ENCODE data around the gene MAP3K9. TPM values are rescaled to one million over a fixed set of nuclear protein-coding genes. Genes with fewer than 3 reads are reported as not detected.

MAP3K9 gene
- total RNA-seq, 2 experiments from 2014 or later, result 4.2 to 6.4 TPM

- BruUV-seq (replicated peaks), result no TSS peak
- intact Hi-C loops (cut with micrococcal nuclease; ENCODE audit: unreplicated experiment), result no loop called here
- Histone ChIP-seq H2AFZ (ENCODE audit: low read length) (no peak overlapping the region), H3K4me2 (ENCODE audit: low read length) (no peak overlapping the region), H3K9me3 (ENCODE audit: low read length) (no peaks in the 10 kb centered on the region), H3K4me3 (ENCODE audit: low read depth, low read length, poor library complexity, severe bottlenecking) (no peak overlapping the region), H4K20me1 (ENCODE audit: insufficient read depth, low read length) (no peaks in the 10 kb centered on the region), H3K79me2 (ENCODE audit: insufficient read depth, low read depth, low read length) (no peaks in the 10 kb centered on the region), H3K27ac (ENCODE audit: low read depth, low read length, poor library complexity, severe bottlenecking) (no peak overlapping the region), H3K4me1 (ENCODE audit: insufficient read depth, low read length, poor library complexity, severe bottlenecking) (no peaks in the 10 kb centered on the region), H3K9me2 (ENCODE audit: insufficient read depth, low read length) (no peaks in the 10 kb centered on the region), H3K36me3 (ENCODE audit: insufficient read depth, low read length) (no peaks in the 10 kb centered on the region)
- no peak for DNase-seq (ENCODE audit: low spot score)
- POLR2A ChIA-PET, result interaction anchor here (0.6 kb wide), 1 partner anchor 453 kb away, joined by 3 read pairs; no protein-coding TSS in a partner anchor
- CTCF ChIA-PET (ENCODE audit: unreplicated experiment), result no interaction called here
- TF ChIP-seq CTCF (conservative IDR thresholded peaks at IDR 0.05; ENCODE audit: low read length), result no peak
- TF ChIP-seq EZH2phosphoT487 (IDR thresholded peaks at IDR 0.05; ENCODE audit: borderline replicate concordance, low read depth, low read length), result no peak
These were observed 20.4 kb downstream of the MAP3K9 start for GRCh38 chr14:70788898-70789297.

GRCh38 chr14:70785556-70785955 is 23.8 kb downstream of the MAP3K9 start:
- TF ChIP-seq EZH2phosphoT487 (IDR thresholded peaks at IDR 0.05; ENCODE audit: borderline replicate concordance, low read depth, low read length), result no peak
- no peak for TF ChIP-seq CTCF (conservative IDR thresholded peaks at IDR 0.05; ENCODE audit: low read length)
- no peak for DNase-seq (ENCODE audit: low spot score)
- Histone ChIP-seq H3K4me2 (ENCODE audit: low read length) (no peak overlapping the region), H3K27ac (ENCODE audit: low read depth, low read length, poor library complexity, severe bottlenecking) (no peak overlapping the region), H3K36me3 (ENCODE audit: insufficient read depth, low read length) (no peaks in the 10 kb centered on the region), H2AFZ (ENCODE audit: low read length) (no peak overlapping the region), H3K9me3 (ENCODE audit: low read length) (no peaks in the 10 kb centered on the region), H4K20me1 (ENCODE audit: insufficient read depth, low read length) (no peaks in the 10 kb centered on the region), H3K79me2 (ENCODE audit: insufficient read depth, low read depth, low read length) (no peaks in the 10 kb centered on the region), H3K4me1 (ENCODE audit: insufficient read depth, low read length, poor library complexity, severe bottlenecking) (peaks cover 8% of the 10 kb centered on the region), H3K4me3 (ENCODE audit: low read depth, low read length, poor library complexity, severe bottlenecking) (no peak overlapping the region), H3K9me2 (ENCODE audit: insufficient read depth, low read length) (no peaks in the 10 kb centered on the region)
- BruUV-seq (replicated peaks), result no TSS peak
- CTCF ChIA-PET (ENCODE audit: unreplicated experiment), result no interaction called here
- intact Hi-C loops (cut with micrococcal nuclease; ENCODE audit: unreplicated experiment), result no loop called here
- POLR2A ChIA-PET, result no interaction called here

- intact Hi-C loops (cut with micrococcal nuclease; ENCODE audit: unreplicated experiment), result no loop called here
- no peak overlapping the region for H2AFZ ChIP-seq (ENCODE audit: low read length)
- H3K4me2 ChIP-seq (ENCODE audit: low read length), result no peak overlapping the region
- BruUV-seq (replicated peaks), result no TSS peak
- no peak for DNase-seq (ENCODE audit: low spot score)
- POLR2A ChIA-PET, result no interaction called here
- H3K9me2 ChIP-seq (ENCODE audit: insufficient read depth, low read length), result no peaks in the 10 kb centered on the region
- no peak overlapping the region for H3K27ac ChIP-seq (ENCODE audit: low read depth, low read length, poor library complexity, severe bottlenecking)
- H3K4me1 ChIP-seq (ENCODE audit: insufficient read depth, low read length, poor library complexity, severe bottlenecking), result peaks cover 15% of the 10 kb centered on the region
- H4K20me1 ChIP-seq (ENCODE audit: insufficient read depth, low read length), result no peaks in the 10 kb centered on the region
- no peaks in the 10 kb centered on the region for H3K9me3 ChIP-seq (ENCODE audit: low read length)
- CTCF ChIA-PET (ENCODE audit: unreplicated experiment), result no interaction called here
- no peaks in the 10 kb centered on the region for H3K79me2 ChIP-seq (ENCODE audit: insufficient read depth, low read depth, low read length)
- no peaks in the 10 kb centered on the region for H3K36me3 ChIP-seq (ENCODE audit: insufficient read depth, low read length)
- TF ChIP-seq EZH2phosphoT487 (IDR thresholded peaks at IDR 0.05; ENCODE audit: borderline replicate concordance, low read depth, low read length) (no peak), CTCF (conservative IDR thresholded peaks at IDR 0.05; ENCODE audit: low read length) (no peak)
- no peak overlapping the region for H3K4me3 ChIP-seq (ENCODE audit: low read depth, low read length, poor library complexity, severe bottlenecking)
These were observed 24.4 kb downstream of the MAP3K9 start for GRCh38 chr14:70784886-70785285.

All from OCI-LY7 (cell line).